Sciatic nerve (tissue), 2 donors: Measurements from ENCODE around the gene RMDN2. TPM values are rescaled to one million over a fixed set of nuclear protein-coding genes. Genes with fewer than 3 reads are reported as not detected.

ENCODE experiments used
- ATAC-seq: fragments of 200-7000 bp; cut with Tn5 transposase; one replicate; pipeline ENCODE4 v1.9.1; 2020; ENCODE audit warnings: mild to moderate bottlenecking, moderate library complexity
- DNase-seq: peaks from one replicate; pipeline ENCODE4 v3.0.0-alpha.2; 2020; ENCODE audit warnings: low spot score
- intact Hi-C: fragments of 100-400 bp; cut with DNase I; formaldehyde crosslinking; loops from one replicate; pipeline ENCODE4 v1.14.2; 2022
- total RNA-seq: library from RNA; stranded (reverse); fragmentation: NEBNext Ultra II Directional; extraction: Animal tissue kit (Norgen Biotek cat#: 25700); gene quantifications from one replicate; pipeline ENCODE4 v1.2.1, GENCODE V29; 2021
- donor health status: DM: no; HTN: no; CAD: no.
- donor health status: DM: no; HTN: no; CAD: no.

The RMDN2 gene
- total RNA-seq, 1 donor from 2014 or later: 24.0 TPM

GRCh38 chr2:38066421-38067115, 141.5 kb downstream of the RMDN2 start:
- DNase-seq (no peak), ATAC-seq (peak; percentile 63)
- intact Hi-C loops: no loop called here

Other genes with a start within 250 kb of the RMDN2 start
- 237 TPM for gene CYP1B1, start 150.9 kb downstream of the RMDN2 start, total RNA-seq